Ascending aorta (tissue), 2 donors: Measurements from ENCODE around the gene PARD3B. TPM values are rescaled to one million over a fixed set of nuclear protein-coding genes. Genes with fewer than 3 reads are reported as not detected.

ENCODE experiments used
- DNase-seq, 2 donors: peaks; one replicate each; pipeline ENCODE4 v3.0.0-alpha.2; 2019; ENCODE audit warnings: low spot score in 2 of 2
- H3K27ac ChIP-seq, 2 donors: fragments of 200-600 bp; sonication (generic); one replicate each; pipeline ENCODE4 v1.5.1; 2016 to 2017; ENCODE audit warnings: mild to moderate bottlenecking in 1 of 2
- H3K27me3 ChIP-seq: fragments of 200-600 bp; sonication (generic); one replicate; pipeline ENCODE4 v1.5.1; 2017
- H3K36me3 ChIP-seq, 2 donors: fragments of 200-600 bp; sonication (generic); one replicate each; pipeline ENCODE4 v1.5.1; 2016
- H3K4me1 ChIP-seq, 2 donors: fragments of 200-600 bp; sonication (generic); one replicate each; pipeline ENCODE4 v1.5.1; 2016 to 2017; ENCODE audit warnings: mild to moderate bottlenecking in 1 of 2
- H3K4me3 ChIP-seq, 2 donors: fragments of 200-600 bp; sonication (generic); one replicate each; pipeline ENCODE4 v1.5.1; 2016 to 2017; ENCODE audit warnings: mild to moderate bottlenecking in 1 of 2
- H3K9me3 ChIP-seq, 2 donors: fragments of 200-600 bp; sonication (generic); one replicate each; pipeline ENCODE4 v1.5.1; 2016
- CTCF ChIP-seq, 3 experiments: fragments of 200-600 bp in 2 of 3; fragments of 450-650 bp in 1 of 3; sonication (generic) in 2 of 3; IDR thresholded peaks; one replicate each; pipeline ENCODE4 v1.5.1; 2016 to 2019; ENCODE audit warnings: antibody characterized with exemption in 3 of 3, mild to moderate bottlenecking in 1 of 3, moderate library complexity in 1 of 3
- intact Hi-C: fragments of 100-400 bp; cut with DNase I; formaldehyde crosslinking; loops from one replicate; pipeline ENCODE4 v1.15.1; 2023
- total RNA-seq: library from RNA; depleted of rRNA; stranded (reverse); fragments of >200 nt; gene quantifications from one replicate; pipeline ENCODE4 v1.1.0, GENCODE V29; 2016

Gene PARD3B
- total RNA-seq, 1 donor from 2014 or later, result 9.5 TPM

- H3K27me3 ChIP-seq, result no peaks in the 10 kb centered on the region
- no peak overlapping the region for H3K4me3 ChIP-seq
- no peak for TF ChIP-seq CTCF (IDR thresholded peaks at IDR 0.05)
- no peaks in the 10 kb centered on the region for H3K4me1 ChIP-seq
- peaks cover 0 to 4% of the 10 kb centered on the region in 2 donors for H3K9me3 ChIP-seq
- intact Hi-C loops, result no loop called here
- no peak for DNase-seq
- H3K36me3 ChIP-seq, result no peaks in the 10 kb centered on the region
- no peak overlapping the region for H3K27ac ChIP-seq
Observed at GRCh38 chr2:205596581-205596980, 1051.3 kb downstream of the PARD3B start.

GRCh38 chr2:205605638-205606304, 1060.5 kb downstream of the PARD3B start:
- Histone ChIP-seq H3K27ac (no peak overlapping the region), H3K27me3 (no peaks in the 10 kb centered on the region), H3K4me1 (peaks cover 4 to 10% of the 10 kb centered on the region in 2 donors), H3K4me3 (no peak overlapping the region), H3K9me3 (peaks cover 11 to 13% of the 10 kb centered on the region in 2 donors), H3K36me3 (no peaks in the 10 kb centered on the region)
- intact Hi-C loops, result no loop called here
- no peak for DNase-seq
- TF ChIP-seq CTCF (IDR thresholded peaks at IDR 0.05), result no peak

- Histone ChIP-seq H3K36me3 (no peaks in the 10 kb centered on the region), H3K4me3 (no peak overlapping the region), H3K4me1 (peaks cover 4 to 10% of the 10 kb centered on the region in 2 donors), H3K9me3 (peaks cover 11 to 12% of the 10 kb centered on the region in 2 donors), H3K27ac (peak overlapping the region; percentile 1 to 52), H3K27me3 (no peaks in the 10 kb centered on the region)
- no peak for DNase-seq
- TF ChIP-seq CTCF (IDR thresholded peaks at IDR 0.05), result no peak
- intact Hi-C loops, result no loop called here
Observed at GRCh38 chr2:205607146-205607545, 1061.9 kb downstream of the PARD3B start.

GRCh38 chr2:205609113-205609512, 1063.8 kb downstream of the PARD3B start:
- Histone ChIP-seq H3K9me3 (peaks cover 0 to 6% of the 10 kb centered on the region in 2 donors), H3K36me3 (no peaks in the 10 kb centered on the region), H3K27me3 (no peaks in the 10 kb centered on the region), H3K4me1 (peaks cover 4 to 10% of the 10 kb centered on the region in 2 donors), H3K27ac (no peak overlapping the region), H3K4me3 (no peak overlapping the region)
- DNase-seq, result no peak
- intact Hi-C loops, result no loop called here
- TF ChIP-seq CTCF (IDR thresholded peaks at IDR 0.05), result no peak

GRCh38 chr2:205610437-205610836, 1065.2 kb downstream of the PARD3B start:
- Histone ChIP-seq H3K36me3 (no peaks in the 10 kb centered on the region), H3K4me1 (peaks cover 4 to 10% of the 10 kb centered on the region in 2 donors), H3K27me3 (no peaks in the 10 kb centered on the region), H3K4me3 (no peak overlapping the region), H3K9me3 (no peaks in the 10 kb centered on the region), H3K27ac (no peak overlapping the region)
- TF ChIP-seq CTCF (IDR thresholded peaks at IDR 0.05), result no peak
- no peak for DNase-seq
- intact Hi-C loops, result no loop called here
